Hindlimb muscle (tissue), 1 donor: ENCODE measurements around the gene BCAP31. TPM values are rescaled to one million over a fixed set of nuclear protein-coding genes. Genes with fewer than 3 reads are reported as not detected.
"Not testable (repeated sequence)": the region's sequence is repeated elsewhere in the genome, so short reads cannot be mapped to it uniquely, and the experiment has no call there.

Experiments
- DNase-seq: peaks from one replicate; pipeline ENCODE4 v3.0.0-alpha.2; 2013
- polyA plus RNA-seq: library from polyadenylated mRNA; unstranded; fragments of 120-200 nt; gene quantifications from one replicate; pipeline ENCODE4 v1.2.1, GENCODE V29; 2013; ENCODE audit not compliant: insufficient read length

BCAP31 gene
- polyA plus RNA-seq, 1 donor: 80.6 TPM

DNA sequence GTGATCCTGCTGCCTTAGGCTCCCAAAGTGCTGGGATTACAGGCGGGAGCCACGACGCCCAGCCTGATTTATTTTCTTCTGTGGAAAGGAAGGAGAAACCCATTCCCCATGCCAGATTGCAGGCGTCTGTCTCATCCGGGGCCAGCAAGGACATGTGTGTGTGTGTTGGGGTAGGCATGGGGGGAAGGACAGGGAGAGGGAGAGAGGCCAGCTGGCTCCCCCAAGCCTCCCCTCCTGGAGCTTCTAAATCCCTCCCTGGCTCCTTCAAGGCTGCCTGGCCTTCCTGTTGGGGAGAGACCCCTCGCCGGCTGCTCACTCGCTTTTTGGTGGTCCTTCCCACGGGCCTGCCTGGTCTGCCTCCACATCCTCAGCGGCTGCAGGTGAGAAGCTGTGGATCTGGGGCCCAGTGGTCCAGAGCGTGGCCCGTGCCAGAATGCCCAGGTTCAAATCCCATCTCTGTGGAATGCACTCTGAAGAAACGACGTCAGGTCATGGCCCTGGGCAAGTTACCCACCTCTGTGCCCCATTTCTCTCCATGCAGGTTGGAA is 38.5 kb upstream of the BCAP31 start:
- no peak for DNase-seq

DNA sequence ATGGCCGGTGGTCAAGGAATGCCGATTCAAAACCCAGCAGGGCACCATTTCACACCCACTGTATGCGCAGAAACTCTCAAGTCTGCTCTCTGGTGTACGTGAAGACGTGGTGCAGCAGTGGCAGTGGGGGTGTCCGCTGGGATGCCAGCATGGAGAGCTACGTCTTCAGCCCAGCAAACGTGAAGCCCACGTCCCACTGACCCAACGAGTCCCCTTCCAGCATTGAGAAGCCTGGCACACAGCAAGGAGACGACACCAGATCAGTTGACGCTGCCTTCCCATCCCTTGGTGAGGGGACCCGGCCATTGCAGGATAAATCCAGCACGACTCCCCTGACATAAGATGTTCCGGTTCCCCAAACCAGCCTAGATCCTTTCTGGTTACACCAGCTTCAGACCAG is 37.7 kb upstream of the BCAP31 start:
- no peak for DNase-seq

DNA sequence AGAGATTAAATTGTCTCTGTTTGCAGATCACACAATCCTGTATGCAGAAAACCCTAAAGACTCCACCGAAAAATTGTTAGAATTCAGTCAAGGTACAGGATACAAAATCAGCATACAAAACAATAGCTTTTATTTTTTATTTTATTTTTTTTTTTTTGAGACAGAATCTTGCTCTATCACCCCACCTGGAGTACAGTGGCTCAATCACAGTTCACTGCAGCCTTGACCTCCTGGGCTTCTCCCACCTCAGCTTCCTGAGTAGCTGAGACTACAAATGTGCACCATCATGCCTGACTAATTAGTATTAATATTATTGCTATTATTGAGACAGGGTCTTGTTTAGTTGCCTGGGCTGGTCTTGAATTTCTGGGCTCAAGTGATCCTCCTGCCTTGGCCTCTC is 30.9 kb upstream of the BCAP31 start:
- DNase-seq: no peak

DNA sequence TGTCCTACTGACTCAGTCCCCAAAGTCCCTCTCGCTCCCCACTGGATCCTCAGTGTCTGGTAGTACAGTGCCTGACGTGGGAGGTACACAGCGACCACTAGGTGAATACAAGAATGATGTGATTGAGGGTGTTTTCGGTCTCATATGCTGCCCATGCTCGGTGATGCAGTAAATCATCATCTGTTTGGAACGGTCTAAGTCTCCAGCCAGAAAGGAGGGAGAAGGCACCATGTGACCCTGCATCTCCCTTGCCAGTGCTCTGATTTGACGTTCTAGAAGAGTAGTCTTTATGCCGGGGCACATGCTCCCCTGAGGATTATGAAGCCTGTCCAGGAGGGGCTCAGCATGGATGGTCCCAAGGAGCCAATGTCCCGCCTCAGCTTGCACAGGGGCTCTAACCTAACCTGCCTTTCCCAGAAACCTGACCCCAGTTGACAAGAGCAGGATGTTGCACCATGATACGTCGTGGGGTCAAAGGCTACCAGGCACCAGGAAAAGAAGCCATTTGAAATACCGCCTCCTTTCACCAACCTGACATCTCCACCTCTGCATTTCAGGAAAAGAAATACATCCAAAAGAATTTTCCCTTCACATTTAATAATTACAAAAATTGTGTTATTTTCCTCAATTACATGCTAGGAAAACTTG is 26.1 kb upstream of the BCAP31 start:
- no peak for DNase-seq

DNA sequence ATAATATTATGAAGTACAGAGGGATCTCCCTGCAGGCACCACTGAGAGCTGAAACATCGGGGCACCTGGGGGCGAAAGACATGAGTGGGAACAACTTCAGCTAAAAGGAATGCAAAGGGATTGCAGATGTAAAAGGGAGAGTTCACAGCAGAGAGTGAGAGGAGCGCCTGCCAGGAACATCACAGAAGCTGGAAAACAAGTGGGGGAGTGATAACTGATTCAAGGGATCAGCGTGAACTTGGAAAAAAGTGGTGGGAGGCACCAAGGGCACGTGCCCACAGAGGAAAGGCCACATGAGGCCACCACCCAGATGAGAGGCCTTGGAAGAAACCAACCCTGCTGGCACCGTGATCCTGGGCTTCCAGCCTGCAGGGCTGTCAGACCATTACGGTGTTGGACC is 24.8 kb upstream of the BCAP31 start:
- DNase-seq: not testable (repeated sequence)

DNA sequence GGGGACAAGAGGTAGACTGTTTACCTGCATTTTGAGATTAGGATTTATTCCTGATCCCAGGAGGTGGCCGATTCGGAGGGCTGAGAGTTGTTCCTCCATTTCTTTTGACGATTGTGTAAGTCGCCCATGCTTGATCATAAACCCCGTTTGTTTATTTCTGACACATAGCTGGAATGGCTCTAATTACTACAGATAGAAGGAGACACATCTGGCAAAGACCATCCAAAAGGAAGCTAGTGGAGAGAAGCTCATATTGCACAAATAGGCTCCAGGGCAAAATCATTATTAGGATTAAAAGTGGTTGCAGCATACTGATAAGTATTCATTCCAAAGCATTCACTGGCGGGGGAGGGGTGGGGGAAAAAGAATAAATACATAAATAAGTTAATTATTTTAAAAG is 22.8 kb upstream of the BCAP31 start:
- DNase-seq: not testable (repeated sequence)

DNA sequence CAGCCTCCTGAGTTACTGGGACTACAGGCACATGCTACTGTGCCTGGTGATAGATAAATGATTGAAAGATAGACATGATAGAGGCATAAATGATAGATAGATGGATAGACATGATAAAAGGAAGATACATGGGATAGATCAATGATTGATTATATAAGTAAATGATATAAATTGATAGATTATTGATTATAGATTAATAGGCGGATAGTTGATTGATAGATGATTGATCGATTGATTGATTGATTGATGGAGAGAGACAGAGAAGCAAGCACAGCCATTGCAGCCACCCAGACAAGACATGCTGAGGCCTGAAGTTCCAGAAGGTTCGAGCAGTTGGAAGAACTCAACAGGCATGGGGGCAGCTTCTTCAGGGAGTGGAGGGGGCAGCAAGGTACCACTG is 22.2 kb upstream of the BCAP31 start:
- DNase-seq: no peak

DNA sequence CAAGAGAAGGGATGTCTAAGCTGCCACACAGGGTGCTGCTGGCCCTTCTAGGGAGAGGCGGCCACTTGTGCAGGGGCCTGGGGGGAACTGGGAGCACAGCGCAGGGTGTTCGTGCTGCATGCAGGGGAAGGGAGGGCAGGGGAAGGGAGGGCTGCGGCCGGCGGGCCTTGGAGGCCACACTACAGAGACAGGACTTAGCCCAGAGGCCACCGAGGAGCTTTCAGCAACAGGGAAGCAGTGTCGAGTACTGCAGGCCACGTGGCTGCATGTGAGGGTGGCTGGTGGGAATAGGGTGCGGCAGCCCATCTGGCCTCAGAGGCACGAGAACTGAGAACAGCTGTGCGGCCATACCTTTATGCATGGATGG is 20.9 kb upstream of the BCAP31 start:
- not testable (repeated sequence) for DNase-seq

DNA sequence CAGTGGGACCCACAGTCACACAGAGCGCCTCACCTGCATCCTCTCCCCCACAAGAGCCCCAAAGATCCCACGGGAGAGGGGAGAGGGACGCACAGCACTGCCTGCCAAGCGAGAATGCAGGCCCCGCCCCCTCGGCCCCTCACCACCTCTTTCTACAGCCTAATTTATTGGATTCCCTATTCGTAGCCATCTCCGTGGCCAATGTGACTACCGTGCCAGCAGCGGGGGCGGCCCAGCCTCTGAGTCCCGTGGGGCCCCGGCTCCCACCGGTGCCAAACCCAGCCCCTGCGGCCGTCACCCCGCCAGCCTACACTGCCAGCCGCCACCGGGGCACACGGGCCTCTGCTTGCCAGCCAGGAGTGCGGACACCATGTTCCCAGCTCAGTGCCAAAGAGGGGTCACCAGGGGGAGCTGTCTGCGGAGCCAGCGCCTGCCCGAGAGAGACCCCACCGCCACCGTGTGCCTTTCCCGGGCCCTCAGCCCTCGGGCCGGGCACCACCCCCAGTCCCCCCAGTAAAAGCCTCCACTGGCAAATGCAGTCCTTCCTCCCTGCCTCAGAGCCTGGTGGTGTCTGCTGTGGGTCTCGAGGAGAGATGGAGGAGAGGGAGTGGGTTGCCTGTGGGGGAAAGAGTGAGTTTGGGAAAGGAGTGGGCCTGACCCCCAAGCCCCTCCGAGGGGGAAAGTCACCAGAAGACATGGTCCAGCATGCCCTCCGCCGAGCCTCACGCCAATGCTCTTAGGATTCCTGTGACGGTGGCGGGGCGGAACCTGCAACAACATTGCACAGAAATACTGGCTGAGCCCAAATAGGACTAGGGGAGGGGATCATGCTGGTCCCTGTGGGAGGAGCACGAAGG is 20.3 kb upstream of the BCAP31 start:
- no peak for DNase-seq

DNA sequence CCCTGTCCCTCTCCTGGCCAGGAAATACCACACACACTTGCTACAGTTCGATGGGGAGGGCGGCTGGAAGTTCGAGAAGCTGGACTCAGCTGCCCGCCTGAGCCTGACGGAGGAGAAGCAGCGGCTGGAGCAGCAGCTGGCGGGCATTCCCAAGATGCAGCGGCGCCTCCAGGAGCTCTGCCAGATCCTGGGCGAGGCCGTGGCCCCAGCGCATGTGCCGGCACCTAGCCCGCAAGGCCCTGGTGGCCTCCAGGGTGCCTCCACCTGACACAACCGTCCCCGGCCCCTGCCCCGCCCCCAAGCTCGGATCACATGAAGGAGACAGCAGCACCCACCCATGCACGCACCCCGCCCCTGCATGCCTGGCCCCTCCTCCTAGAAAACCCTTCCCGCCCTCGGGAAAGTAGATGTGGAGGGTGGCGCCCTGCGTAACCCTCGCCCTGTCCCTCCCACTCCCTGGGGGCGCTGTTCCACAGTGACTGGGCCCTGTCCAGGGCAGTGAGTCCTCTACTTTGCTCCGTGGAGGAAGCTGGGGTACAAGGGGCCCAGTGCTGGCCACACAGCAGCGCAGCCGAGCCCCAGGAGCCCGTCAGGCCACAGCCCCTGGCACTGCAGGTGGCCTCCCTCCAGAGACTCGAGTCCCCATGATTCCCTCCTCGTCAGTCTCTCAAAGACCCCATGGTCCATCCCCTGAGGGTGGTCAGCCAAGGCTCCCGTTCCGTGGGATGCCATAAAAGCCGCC is 19.5 kb upstream of the BCAP31 start:
- not testable (repeated sequence) for DNase-seq

DNA sequence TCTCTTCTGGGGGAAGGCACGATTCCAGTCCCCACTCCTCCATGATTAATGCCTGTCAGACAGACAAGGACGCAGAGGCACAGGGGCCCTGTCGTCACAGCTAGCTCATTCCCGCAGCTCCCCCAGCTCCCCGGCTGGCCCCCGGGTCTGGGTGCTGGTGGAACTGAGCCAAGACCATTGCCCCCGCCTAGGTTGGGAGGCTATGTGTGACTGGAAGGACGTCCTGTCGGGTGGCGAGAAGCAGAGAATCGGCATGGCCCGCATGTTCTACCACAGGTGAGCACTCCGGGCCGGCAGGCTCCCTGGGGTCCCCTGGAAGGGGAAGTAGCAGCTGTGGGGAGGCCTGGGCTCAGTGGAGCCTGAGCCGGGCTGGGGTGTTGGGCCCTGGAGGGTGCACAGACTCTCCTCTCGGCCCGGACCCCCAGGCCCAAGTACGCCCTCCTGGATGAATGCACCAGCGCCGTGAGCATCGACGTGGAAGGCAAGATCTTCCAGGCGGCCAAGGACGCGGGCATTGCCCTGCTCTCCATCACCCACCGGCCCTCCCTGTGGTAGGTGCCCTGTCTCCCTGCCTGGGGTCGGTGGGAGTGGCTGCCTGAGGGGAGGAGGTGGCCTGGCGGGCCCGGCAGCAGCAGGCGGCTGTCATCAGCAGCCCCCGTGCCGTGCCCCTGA is 18.7 kb upstream of the BCAP31 start:
- DNase-seq: not testable (repeated sequence)

DNA sequence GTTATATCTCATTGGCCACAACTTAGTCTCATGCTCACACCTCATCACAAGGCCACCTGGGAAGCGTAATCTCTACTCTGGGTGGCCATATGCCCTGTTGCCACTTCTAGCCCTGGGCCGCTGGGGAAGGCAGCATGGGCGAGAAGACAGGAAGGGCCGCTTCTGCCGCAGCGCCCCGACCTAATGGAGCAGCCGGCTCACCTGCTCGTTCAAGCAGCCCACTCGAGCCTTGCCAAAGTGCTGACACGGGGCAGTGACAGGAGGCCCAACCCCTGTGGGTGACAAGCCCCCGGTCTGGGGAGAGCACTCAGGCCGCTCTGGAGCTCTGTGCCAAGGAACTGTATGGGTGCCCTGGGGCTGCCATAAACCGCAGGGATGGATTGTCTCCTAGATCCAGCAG is 17.9 kb upstream of the BCAP31 start:
- not testable (repeated sequence) for DNase-seq

DNA sequence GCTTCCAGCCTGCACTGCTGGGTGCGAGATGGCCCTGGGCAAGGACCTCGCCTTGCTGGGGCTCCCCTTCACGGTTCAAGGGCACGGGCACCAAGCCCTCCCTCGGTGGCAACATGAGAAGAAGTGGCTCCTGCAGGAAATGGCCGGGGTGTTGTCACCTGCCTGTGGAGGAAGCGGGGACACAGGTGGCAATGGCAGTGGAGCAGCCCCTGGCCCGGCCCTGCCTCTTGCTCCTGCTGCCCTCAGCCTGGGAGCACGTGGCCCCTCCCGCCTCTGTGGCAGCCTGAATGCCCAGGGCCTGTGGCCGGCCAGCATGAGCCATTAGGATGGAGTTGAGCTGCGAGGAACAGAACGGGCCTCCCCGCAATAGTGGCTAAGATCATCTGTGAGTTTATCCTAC is 17.3 kb upstream of the BCAP31 start:
- no peak for DNase-seq

DNA sequence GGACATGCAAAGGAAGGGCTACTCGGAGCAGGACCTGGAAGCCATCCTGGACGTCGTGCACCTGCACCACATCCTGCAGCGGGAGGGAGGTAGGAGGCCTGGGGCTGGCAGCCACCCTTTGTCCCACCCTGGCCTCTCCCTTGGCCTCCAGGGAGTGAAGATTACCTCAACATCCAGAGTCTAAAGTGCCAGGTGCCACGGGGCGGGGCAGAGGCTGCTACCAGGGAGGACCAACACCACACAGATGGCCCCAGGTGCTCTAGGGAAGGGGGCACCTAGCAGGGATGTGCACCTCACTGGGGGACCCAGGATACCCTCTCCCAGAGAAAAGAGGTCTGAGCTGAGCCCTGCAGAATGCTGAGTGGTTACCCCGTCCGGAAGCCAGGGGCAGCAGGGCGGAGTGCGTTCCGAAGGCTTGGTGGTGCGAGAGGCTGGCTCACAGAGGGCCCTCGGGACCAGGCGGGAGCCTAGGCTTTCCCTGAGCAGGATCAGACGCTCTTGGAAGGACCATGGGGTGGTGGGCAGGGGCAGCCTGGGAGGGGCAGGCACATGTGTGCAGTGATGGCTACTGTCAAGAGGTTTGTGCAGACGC is 16.5 kb upstream of the BCAP31 start:
- no peak for DNase-seq

DNA sequence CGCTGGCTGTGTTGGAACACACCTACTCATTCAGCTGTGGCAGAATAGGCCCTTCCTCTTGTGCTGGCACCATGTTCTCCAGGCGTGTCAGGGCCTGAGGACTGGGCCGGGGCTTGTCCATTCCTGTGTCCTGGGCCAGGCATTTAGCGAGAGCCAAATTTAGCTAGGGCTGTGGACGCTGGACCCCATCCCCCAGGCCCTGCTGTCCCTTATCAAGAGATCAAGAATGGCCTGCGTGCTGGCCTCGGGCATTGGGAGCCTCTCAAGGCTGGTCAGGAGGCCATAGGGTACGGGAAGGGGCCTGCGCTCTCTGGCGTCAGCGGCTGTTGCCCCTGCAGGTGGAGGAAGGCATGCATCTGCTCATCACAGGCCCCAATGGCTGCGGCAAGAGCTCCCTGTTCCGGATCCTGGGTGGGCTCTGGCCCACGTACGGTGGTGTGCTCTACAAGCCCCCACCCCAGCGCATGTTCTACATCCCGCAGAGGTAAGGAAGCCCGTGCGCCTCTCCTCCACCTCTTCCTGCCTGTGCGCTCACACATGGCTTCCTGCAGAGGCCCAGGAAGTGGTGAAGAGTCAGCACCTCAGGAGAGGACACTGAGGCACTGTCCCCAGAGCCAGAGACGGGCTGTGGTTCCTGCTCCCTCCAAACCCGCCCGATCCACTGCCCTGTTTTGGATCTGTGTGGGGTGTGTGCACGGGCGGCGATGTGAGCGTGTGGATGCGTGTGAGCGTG is 15.7 kb upstream of the BCAP31 start:
- DNase-seq: no peak

DNA sequence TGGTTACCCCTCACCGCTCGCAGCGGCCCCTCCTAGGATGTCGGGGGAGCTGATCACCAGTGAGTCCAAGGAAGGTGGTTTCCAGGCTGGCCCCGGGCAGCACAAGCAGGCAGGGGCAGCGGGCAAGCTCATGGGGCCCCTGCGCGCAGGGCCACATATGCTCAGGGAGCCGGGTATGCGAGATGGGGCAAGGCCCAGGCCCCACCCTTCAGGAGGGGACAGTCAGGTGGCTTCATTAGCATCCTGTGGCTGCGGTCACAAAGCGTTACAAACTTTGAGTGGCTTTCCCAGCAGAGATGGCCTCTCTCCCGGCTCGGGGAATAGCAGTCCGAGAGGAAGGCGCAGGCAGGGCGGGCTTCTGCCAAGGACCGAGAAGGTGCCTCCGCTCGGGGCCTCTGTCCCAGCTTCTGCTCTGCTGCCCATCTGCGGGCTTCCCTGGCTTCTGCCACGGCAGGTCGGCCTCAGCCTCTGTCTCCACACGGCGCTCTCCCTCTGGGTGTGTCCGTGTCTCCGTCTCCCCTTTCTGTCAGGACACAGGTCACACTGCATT is 13.9 kb upstream of the BCAP31 start:
- DNase-seq: no peak

DNA sequence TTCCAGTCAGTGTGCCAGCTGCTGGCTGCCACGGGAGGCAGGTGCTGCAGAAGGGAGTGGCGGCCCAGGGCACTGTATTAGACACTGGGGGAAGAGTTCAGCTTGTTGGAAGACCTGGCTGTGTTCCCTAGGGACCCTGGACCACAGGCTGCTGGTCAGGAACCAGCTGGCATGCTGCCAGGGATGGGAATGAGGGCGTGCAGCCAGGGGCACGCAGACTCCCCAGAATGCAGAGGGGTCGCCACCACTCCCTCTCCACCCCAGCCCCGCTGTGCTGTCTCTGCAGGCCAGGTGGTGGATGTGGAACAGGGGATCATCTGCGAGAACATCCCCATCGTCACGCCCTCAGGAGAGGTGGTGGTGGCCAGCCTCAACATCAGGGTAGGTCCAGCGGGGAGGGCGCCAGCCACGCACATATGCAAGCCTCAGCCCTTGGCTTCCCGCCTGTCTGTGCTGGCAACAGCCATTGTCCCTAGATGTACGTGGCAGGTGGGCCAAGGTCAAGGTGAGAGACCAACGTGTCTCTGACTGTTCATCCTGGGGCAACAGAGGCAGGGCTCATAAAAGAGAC is 12.8 kb upstream of the BCAP31 start:
- no peak for DNase-seq

DNA sequence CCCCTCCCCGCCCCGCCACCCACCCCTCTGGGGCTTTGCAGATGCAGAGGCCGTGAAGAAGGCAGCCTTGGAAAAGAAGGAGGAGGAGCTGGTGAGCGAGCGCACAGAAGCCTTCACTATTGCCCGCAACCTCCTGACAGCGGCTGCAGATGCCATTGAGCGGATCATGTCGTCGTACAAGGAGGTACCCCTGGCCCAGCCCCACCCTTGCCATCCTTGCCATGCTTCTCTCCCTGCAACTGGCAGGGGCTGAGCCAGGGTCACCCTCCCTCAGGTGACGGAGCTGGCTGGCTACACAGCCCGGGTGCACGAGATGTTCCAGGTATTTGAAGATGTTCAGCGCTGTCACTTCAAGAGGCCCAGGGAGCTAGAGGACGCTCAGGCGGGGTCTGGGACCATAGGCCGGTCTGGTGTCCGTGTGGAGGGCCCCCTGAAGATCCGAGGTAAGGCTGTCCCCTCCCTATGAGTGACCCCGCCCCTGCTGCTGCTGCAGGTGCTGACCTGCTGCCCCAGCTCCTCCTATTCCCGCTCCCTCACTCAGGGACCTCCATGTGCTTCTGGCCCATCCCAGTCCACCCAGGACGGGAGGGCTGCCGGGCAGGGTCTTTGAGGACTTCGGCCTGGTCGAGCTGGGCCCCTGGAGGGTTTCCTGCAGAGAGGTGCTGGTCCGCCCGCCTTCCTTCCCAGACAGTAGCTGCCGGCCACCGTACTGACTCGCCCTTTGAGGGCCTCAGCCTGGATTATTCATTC is 12.1 kb upstream of the BCAP31 start:
- no peak for DNase-seq

DNA sequence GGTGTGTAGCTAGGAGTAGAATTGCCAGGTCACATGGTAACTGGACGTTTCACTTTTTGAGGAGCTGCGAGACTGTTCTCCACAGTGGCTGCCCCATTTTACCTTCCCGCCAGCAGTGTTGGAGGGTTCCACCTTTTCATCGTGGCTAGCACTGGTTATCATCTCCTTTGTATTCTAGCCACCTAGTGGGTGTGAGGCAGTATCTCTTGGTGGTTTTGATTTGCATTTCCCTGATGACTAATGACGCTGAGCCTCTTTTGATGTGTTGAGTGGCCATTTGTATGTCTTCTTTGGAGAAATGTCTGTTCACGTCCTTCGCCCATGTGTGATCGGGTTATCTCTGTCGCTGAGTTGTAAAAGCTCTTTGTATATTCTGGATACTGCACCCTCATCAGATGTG is 11.1 kb upstream of the BCAP31 start:
- no peak for DNase-seq

DNA sequence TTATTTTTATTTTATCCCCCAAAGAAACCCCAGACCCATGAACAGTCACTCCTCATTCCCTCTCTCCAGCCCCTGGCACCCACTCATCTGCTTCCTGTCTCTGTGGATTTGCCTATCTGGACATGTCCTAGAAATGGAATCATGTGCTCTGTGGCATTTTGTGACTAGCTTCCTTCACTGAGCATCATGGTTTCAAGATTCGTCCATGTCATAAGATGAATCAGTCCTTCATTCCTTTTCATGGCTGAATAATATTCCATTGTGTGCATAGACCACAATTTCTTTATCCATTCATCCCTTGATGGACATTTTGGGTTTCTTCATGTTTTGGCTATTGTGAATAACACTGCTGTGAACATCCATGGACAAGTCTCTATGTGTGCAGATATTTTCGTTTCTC is 10.7 kb upstream of the BCAP31 start:
- DNase-seq: no peak
